GM19455 (cell line): ENCODE data around the gene TMEM120A.

ENCODE experiments used
- ATAC-seq: cut with Tn5 transposase; IDR thresholded peaks from one replicate; pipeline ENCODE4 v1.9.1; 2021; ENCODE audit not compliant: unreplicated experiment

TMEM120A gene

DNA sequence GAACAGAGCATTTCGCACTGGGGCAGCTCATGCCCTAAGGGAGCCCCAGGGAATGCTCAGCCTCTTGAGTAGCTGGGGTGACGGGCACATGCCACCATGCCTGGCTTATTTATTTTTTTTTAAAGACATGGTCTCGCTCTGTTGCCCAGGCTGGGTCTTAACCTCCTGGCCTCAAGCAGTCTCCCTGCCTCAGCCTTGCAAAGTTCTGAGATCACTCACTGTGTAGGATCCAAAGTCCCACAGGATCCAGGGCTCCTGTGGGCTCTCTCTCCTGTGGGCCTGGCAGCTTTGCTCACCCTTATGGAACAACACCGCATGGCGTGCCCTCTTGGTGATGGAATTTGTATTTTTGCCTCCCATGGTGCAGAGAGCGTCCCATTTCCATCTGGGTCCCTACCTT lies 34.0 kb downstream of the TMEM120A start:
- no peak for ATAC-seq

GRCh38 chr7:75958802-75959543 lies 35.4 kb downstream of the TMEM120A start:
- no peak for ATAC-seq

DNA sequence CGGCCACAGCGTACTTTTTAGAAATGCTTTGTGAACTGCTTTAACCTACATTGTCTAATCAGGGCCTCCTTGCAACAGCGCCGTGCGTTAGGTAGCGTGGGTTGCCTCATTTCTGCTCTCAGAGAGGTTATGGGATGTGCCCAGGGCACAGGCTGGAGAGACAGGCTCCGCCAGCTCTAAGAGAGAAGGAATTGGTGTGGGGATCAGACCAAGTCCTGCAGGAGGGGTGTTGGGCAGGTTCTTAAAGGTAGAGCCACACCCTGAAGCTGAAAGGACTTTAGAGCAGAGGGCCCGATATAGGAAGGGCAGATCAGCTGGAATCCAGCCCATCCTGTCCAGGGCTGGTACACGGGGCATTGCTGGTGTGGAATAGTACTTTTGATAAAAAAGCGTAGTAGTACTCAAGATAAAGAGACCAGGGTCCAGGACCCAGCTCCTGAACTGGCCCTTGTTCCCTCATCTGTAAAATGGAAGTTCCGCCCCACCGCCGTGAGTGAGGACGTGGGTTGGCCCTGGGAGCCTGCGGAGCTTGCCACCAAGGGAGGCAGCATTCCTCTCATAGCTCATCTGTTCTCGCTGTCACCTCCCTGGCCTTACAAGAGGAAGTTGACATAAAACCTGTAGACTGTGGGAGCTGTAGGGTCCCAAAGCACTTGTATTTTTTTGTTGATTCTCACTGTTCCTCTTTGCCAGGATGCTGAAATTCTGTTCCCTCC lies 37.2 kb downstream of the TMEM120A start:
- no peak for ATAC-seq

- ATAC-seq, result no peak
These were observed 39.0 kb downstream of the TMEM120A start for GRCh38 chr7:75955331-75955955.

DNA sequence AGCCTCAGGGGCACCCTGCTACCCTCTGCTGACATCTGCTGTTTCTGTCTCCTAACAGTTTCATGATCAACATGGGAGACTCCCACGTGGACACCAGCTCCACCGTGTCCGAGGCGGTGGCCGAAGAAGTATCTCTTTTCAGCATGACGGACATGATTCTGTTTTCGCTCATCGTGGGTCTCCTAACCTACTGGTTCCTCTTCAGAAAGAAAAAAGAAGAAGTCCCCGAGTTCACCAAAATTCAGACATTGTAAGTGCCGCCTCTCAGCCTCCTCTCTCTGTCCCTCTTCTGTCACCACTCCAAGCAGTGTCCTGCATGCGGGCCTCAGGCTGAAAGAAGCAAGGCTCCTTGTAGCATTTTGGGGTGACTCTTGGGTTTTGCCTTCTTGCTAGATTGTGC lies 40.5 kb downstream of the TMEM120A start:
- ATAC-seq, result no peak

GRCh38 chr7:75953431-75953830 lies 41.0 kb downstream of the TMEM120A start:
- no peak for ATAC-seq

GRCh38 chr7:75951506-75951905 lies 42.9 kb downstream of the TMEM120A start:
- no peak for ATAC-seq

- no peak for ATAC-seq
These were observed 44.2 kb downstream of the TMEM120A start for GRCh38 chr7:75950111-75950681.

DNA sequence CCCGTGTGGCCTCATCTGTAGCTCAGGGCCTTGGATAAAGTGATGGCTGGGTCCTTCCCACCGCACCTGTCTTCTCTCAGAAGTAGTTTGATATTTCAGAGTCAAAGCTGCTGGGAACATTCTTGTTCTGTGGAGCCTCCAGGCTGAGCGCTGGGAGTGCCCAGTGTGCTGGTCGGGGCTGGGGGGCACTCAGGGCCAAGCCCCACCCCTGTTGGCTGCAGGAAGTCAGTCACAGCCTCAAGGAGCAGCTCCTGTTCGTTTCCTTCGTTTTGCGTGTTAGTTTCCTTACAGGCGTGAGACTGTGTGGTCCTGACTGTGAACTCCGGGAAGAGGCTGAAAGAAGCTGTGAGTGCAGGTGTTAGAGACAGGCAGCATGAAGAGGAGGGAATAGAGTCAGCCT lies 46.2 kb downstream of the TMEM120A start:
- ATAC-seq, result no peak

DNA sequence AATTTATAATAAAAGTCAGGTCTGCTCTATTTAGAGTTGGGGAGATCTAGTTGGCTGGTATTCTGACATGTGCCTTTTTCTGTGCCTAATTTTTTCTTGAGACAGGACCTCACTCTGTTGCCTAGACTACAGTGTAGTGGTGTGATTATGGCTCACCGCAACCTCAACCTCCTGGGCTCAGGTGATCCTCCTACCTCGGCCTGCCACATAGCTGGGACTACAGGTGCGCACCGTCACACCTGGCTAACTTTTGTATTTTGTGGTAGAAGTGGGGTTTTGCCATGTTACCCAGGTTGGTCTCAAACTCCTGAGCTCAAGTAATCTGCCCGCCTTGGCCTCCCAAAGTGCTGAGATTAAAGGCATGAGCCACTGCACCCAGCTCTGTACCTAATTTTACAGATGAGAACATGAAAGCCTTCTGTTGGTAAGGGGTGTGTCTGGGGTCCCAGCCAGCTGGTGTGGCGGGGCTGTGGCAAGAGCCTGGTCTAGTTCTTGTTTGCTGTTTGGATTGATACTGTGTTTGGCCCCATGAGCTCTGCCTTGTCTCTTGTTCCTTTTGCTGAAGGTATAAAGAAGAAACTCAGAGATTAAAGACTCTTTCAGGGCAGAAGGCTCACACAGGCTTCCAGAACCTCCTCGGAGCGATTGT lies 48.1 kb downstream of the TMEM120A start:
- no peak for ATAC-seq

DNA sequence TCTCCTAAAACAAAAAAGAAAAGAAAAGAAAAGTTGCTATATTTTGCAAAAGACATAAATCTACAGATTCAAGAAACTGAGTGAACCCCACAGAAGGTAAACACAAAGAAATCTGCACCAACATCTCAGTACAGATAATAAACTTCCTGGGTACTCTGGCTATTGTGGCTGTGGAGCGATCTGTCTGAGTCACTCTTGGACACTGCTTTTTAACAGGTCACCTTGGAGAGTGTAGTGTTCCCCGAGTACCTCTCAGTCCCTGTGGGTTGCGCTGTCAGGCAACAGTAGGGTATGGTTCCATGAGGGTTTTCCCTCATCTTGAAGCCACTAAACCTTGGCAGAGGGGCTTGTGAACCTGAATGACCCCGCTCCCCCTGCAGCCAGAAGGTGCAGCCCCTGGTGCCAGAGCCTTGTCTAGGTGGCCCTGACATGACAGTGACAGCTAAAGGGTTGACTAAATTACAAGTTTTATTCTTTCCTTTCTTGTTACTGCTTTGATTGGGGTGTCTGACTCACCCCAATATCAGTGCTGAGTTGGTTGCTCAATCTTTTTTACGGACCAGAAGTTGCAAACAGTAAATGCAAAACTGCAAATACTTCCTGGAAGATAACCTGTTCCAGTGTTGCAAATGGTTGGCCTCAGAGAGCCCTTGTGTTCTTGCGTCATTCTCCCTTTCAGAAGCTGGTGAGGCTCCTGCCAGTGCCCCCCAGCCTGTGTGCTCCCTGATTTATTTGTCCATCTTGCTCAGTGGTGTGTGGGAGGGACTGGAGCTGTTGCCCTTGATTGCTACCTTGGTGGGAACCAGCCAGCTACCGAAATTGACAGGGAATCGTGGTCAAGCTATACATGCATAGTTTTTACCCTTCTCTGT lies 48.9 kb downstream of the TMEM120A start:
- no peak for ATAC-seq

GRCh38 chr7:75944507-75944906 lies 49.9 kb downstream of the TMEM120A start:
- ATAC-seq, result no peak

- ATAC-seq, result no peak
These were observed 50.5 kb downstream of the TMEM120A start for GRCh38 chr7:75943864-75944263.

GRCh38 chr7:75938921-75939320 lies 55.5 kb downstream of the TMEM120A start:
- no peak for ATAC-seq

- no peak for ATAC-seq
These were observed 56.2 kb downstream of the TMEM120A start for GRCh38 chr7:75937958-75938786.
